Measurements from ENCODE around the gene STEAP4.
"Not testable (repeated sequence)": the region's sequence is repeated elsewhere in the genome, so short reads cannot be mapped to it uniquely, and the experiment has no call there.

STEAP4 gene

DNA sequence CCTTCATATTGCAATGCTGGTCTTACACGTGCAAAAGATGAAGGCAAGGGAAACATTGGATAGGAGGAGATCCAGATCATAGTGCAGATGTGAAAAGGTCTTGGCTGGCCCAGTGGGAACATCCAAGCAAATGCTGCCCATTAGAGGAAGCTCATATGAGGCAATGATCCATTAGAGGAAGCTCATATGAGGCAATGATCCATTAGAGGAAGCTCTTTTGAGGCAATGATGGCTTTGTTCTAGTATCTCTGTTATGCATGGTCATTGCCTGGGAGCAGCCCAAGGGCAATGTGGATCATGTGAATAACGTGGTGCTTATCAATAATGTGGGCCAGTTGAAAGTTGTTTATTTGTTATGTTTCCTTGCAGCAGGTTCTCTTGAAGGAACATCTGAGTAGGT, 37.8 kb downstream of the STEAP4 start:
- no peak for DNase-seq (ENCODE audit: low read depth in 2 of 2)

DNA sequence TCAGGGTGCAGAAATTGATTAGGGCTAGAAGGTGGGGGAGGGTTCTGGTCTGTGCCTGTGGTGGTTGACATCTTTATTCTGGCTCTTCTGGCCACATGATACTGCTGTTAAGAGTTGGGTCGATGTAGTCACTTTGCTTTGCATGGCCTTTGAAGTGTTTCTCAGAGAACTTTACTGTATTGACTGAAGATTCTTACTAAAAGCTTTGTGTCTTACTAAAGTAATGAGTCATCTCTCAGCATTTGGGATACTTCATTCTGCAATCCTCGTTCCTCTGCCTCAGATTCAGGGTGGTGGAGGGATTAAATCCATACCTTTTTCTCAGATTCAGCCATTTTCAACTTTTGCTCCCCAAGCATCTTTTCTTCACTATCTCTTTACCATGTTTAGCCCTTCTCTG, 38.6 kb downstream of the STEAP4 start:
- no peak for DNase-seq (ENCODE audit: low read depth in 2 of 2)

DNA sequence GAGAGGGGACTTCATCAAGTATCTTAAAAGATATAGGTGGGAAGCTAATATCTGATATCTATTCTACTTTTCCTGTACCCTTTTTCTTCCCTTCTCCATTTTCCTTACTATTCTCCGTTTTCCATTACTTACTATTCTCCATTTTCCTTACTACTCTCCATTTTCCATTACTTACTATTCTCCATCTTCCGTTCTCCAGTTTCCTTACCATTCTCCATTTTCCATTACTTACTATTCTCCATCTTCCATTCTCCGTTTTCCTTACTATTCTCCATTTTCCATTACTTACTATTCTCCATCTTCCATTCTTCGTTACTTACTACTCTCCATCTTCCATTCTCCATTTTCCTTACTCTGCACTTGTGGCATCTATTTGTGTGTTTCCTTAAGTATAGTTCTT, 39.3 kb downstream of the STEAP4 start:
- no peak for DNase-seq (ENCODE audit: low read depth in 2 of 2)

DNA sequence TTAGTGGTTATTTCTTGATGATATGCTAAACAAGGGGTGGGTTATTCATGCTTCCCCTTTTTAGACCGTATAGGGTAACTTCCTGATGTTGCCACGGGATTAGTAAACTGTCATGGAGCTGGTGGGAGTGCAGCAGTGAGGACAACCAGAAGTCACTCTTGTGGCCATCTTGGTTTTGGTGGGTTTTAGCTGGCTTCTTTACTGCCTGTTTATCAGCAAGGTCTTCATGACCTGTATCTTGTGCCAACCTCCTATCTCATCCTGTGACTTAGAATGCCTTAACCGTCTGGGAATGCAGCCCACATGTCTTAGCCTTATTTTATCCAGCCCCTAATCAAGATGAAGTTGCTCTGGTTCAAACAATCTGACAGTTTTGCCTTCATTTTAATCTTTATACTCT, 41.7 kb downstream of the STEAP4 start:
- DNase-seq (ENCODE audit: low read depth in 2 of 2), result not testable (repeated sequence)

DNA sequence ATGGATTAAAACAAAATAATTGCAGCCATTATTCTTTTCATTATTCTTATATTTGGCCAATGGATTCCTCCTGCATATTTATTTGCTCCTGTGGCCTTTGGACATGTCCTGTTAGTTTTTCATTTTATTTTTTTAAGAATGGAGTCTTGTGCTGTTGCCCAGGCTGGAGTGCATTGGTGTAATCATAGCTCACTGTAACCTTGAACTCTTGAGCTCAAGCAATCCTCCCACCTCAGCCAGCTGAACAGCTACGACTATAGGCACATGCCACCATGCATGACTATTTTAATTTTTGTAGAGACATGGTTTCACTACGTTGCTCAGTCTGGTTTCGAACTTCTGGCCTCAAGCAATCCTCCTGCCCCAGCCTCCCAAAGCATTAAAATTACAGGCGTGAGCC, 44.1 kb downstream of the STEAP4 start:
- no peak for DNase-seq (ENCODE audit: low read depth in 2 of 2)

DNA sequence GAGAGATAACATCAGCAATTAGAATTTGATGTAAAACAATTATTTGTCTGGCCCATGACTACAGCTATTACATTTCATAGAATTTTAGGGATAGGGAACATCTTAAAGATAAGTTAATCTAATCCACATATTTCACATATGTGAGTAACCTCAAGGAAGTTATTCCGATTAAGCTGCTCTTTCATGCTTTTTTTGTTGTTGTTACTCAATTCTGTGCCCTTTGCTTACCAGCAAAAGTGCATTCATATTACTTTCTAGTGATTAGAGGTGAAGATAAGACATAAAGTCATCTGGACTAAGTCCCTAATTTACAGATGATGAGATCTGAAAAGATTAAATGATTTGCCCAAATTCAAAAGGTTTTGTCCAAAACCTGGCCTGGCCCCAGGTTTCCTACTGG, 46.0 kb downstream of the STEAP4 start:
- no peak for DNase-seq (ENCODE audit: low read depth in 2 of 2)

DNA sequence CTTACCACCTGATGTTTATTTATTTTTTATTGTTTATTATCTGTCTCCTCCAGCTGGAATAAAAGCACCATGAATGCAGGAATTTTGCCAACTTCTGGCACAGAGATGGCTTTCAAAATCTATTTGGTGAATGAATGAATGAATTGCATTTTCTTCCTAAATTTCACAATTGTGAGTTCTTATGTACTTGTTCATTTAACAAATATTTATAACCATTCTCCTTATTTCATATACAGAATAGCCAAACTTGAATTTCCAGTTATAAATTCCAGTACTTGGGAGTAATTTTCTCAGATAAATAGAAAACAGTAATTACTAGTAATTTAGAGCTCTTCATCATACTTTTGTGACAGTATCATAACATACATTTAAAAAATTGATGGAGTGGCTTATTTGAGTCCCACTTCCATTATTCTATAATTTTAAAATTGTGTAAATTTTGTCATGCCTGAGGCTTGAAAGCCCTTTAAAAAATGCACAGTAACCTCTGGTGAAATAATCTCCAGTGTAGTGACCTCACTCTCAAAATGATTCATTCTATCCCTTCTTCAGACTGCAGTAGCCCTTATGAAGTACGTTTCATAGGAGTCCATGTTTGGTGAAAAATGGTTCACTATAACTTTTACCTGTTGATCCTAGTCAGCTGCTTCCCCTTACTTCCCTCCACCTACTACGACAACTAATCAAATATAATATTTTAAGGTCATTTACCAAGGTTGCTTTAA, 46.9 kb downstream of the STEAP4 start:
- DNase-seq (ENCODE audit: low read depth in 2 of 2), result no peak

DNA sequence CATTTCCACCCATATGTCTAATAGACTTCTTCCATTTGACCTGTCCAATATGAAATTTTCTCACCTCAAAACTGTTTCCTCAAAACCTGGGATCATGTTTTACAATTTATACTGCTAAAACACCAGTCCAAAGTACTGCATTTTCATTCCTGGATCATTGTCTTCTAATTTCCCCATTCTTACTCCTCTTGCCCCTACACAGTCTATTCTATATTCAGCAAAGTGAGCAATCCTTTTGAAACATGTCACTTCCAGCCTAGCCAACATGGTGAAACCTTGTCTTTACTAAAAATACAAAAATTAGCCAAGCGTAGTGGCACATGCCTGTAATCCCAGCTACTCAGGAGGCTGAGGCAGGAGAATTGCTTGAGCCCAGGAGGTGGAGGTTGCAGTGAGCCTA, 48.4 kb downstream of the STEAP4 start:
- DNase-seq (ENCODE audit: low read depth in 2 of 2), result not testable (repeated sequence)

DNA sequence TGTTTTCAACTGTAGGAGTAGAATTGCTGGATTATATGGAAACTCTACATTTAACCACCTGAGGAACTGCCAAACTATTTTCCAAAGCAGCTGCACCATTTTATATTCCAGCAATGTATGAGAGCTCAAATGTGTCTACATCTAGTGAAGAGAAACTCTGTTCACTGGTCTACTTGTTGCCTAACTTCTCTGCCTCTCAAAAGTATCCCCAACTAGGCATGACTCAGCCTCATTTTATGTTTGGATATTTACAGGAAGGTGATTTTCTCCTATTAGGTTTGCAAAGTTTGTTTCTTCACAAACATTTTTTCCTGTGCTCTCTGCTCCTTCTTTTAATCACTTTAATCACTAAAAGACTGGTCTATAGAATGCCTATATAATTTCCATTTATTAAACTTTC, 49.8 kb downstream of the STEAP4 start:
- no peak for DNase-seq (ENCODE audit: low read depth in 2 of 2)

DNA sequence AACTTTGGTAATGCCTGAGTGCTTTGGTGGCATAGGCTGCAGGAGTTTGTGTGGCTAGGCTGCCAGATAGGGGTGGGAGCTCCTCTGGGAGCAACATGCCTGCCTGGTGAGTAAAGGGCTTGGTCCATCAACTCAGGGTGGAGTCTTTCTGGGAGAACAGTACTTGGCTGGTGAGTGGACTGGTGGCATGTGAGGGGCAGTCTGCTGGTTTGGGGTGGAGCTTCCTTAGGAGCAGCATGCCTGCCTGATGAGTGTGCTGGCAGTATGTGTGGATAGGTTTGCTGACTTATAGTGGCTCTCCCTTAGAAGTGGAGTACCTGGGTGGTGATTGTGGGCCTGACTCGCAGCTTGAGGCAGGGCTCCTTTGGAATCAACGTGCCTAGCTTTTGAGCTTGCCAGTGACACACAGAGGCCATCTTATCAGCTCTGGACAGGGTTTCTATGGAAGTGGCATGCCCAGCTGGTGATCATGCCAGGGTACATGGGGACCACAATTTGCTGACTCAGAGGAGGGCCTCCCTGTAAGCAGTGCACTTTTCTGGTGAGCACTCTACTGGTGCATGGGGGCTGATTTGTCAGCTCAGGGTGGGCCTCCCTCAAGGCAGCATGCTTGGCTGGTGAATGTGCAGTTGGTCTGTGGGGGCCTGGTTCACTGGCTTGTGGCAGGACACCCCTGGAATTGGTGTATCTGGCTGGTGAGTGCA, 51.8 kb downstream of the STEAP4 start:
- no peak for DNase-seq (ENCODE audit: low read depth in 2 of 2)

DNA sequence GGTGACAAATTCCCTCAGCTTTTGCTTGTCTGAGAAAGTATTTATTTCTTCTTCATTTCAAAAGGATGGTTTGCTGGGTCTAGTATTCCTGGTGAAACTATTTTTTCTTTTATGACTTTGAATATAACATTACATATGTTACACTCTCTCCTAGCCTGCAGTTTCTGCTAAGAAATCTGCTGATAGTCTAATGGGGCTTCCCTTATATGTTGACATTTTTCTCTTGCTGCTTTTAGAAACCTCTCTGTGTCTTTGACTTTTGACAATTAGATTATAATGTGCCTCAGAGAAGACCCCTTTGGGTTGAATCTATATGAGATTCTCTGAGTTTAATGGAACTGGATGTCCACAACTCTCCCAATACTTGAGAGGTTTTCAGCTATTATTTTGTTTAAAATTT, 53.1 kb downstream of the STEAP4 start:
- no peak for DNase-seq (ENCODE audit: low read depth in 2 of 2)

DNA sequence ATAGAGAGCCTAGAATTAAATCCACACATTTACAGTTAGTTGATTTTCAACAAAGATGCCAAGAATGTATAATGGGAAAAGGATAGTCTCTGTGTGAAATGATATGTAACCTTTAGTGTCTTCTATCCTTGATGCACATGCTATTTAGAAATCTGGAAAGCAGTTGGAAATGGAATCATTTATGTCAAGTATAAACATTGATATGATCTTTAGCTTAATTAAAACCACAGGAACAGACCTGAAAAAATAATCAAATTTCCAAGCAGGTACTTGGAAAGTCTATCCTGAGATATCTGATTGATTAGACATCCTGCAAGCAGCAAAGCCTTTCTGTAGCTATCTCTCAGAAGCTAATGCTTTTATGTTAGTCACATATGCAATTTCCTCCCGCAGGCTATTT, 62.4 kb downstream of the STEAP4 start:
- no peak for DNase-seq (ENCODE audit: low read depth in 2 of 2)

DNA sequence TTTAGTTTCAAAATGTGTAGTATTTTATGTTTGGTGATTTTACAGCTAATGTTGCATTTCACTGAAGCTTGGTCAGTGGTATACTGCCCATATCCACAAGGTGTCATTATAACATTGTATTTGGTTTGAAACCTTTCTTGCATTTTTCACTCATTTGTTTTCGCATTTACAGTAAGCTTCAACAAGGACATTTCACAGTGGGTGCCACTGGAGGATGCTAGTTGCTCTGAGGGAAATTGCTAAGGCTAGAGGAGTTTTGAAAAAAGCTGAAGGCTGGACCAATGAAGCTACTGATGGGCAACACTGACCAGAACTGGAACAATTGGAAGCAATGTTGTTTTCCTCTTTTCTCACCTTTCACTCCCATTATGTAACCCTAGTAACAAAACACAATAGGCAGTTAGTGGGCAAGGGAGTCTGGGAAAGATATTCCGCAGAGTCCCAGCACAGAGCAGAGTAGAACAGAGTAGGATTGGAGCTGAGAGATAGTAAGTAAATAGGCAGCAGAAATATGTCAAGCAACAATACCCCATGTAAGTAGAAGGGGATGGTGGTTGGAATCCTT, 63.3 kb downstream of the STEAP4 start:
- no peak for DNase-seq (ENCODE audit: low read depth in 2 of 2)

DNA sequence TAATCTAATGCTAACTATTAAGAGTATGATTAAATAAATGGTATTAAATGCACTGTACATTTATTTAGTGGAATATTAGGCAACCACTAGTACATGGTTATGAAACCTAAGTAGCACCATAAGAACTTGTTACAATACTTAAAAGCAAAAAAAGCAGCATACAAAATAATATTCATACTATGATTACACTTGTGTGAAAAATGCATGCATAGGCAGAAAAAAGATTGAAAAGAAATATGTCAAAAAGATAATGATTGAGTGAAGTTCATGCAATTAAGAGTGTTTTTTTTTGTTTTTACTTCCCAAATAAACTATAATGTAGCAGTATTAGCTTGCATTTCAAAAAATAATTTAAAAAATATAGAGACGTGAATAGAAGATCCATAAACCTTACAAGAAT, 66.8 kb downstream of the STEAP4 start:
- DNase-seq (ENCODE audit: low read depth in 2 of 2), result no peak

DNA sequence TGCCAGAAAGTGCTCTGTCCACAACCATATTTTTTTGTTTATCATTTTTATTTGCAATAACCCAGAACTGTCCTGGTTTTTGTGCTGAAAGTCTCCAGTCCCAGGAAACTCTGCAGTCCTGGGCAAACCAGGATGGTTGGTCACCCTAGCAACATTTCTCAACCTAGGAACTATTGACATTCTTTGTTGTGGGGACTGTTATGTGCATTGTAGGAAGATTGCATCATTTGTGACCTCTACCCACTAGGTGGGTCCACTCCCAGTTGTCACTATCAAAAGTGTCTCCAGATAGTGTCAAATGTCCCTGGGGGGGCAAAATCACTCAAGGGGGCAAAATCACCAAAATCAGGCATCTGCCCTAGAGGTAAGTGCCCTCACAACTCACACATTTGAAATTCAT, 72.9 kb downstream of the STEAP4 start:
- no peak for DNase-seq (ENCODE audit: low read depth in 2 of 2)

DNA sequence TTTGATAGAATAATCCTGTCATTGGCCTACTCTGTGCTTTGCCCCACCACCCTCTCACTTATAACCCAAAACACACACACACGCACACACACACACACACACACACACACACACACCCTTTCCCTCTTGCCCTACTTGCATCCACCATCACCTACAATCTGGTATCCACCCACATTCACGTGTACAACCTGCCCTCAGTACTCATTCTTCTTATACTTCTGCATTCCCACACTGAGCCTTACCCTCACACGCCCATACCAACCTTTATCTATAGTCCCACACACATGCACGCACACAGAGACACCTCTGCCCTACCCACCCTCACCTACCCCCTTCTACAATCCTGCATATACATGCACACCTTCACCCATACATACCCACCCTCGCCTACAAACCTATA, 76.0 kb downstream of the STEAP4 start:
- DNase-seq (ENCODE audit: low read depth in 2 of 2), result no peak

DNA sequence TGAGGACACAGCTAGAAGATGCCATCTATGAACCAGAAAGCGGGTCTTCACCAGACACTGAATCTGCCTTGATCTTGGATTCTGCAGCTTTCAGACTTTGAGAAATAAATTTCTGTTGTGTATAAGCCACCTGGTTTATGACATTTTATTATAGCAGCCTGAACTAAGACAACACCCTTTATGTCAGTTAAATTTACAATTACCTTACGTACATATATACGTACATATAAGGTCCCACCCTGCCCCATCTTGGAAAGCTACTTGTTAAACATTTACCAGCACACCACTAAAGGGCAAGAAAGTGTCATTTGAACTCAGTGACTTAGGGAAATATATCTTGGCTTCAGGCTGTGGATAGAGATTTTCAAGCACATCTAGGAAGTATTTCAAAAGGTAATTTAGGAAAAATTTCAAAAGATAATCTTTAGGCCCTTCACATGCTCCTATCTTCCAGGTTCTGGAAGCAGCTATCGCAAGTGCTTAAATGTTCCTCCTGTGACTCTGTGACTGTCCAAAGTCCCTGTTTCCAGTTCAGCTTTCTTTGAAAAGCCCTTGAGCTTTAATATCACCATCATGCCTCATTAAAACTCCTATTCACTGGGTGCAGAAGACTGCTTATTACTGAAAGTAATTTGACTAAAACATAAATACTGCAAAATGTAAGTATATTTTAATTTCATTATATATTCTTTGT, 77.2 kb downstream of the STEAP4 start:
- no peak for DNase-seq (ENCODE audit: low read depth in 2 of 2)

DNA sequence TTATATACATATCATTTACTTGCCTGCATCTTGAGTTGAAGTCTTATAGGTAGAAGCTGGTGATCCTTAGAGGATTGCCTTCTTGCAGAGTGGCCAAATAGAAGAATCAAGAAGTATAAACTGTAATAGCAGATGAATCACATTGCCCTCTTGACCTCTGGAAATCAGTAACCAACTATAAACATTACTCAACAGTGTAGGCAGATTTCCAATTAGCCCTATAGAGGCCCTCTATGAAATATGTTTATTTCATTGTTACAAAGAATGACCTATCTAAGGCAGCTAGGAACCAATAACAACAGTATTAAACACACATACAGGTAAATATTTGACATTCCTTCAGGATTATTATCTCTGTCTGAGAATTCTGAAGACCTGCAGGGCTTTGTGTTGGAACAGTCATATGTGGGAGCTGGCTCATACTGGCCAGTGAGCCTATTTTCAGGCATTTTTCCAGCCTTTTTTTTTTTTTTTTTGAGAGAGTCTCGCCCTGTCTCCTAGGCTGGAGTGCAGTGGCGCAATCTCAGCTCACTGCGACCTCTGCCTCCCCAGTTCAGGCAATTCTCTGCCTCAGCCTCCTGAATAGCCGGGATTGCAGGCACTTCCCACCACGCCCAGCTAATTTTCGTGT, 79.7 kb downstream of the STEAP4 start:
- no peak for DNase-seq (ENCODE audit: low read depth in 2 of 2)

DNA sequence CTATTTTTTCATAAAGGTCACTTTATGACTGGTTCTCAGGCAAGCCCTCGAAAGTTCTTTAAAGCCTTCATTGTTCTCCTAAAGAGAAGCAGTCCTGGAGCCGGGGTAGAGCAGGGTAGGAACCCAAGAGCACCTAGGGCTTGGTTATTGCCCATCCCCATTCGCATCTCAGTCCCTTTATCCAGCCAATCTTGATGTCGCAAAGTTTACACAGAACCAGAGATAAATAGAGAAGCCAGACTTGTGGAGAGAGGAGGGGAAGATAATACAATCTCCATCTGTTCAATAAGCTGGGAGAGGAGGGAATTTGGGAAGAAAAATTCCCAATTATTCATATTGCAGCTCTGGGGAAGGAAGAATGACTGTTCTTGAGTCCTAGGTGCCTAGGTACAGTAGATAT, 80.5 kb downstream of the STEAP4 start:
- DNase-seq (ENCODE audit: low read depth in 2 of 2), result no peak

DNA sequence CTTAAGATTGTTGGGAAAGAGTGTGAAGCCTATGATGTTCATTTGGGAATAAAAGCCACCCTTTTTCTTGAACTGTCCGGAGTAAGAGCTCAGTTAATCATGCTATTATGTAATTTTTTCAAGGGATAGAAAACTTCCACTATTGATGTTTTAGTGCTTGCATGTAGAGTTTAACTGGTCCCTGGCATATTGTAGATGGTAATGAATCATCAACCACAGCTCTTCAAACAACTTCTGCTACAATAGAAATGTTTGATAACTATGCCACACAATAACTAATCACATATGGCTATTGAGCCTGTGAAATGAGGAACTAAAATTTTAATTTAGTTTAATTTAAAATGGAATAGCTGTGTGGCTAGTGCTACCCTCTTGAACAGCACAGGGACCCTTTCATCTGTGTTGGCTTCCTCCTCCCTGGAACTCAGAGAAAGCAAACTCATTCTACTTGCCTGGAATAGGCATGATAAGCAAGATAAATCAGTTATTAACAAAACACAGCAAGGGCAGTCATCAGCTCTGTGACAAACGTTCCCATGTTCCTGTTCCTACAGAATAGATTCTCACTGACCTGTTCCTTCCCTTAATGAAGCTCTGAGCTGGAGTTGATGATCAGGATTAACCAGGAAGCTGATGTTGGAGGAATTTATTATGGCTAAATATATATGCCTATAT, 82.0 kb downstream of the STEAP4 start:
- DNase-seq (ENCODE audit: low read depth in 2 of 2), result no peak

DNA sequence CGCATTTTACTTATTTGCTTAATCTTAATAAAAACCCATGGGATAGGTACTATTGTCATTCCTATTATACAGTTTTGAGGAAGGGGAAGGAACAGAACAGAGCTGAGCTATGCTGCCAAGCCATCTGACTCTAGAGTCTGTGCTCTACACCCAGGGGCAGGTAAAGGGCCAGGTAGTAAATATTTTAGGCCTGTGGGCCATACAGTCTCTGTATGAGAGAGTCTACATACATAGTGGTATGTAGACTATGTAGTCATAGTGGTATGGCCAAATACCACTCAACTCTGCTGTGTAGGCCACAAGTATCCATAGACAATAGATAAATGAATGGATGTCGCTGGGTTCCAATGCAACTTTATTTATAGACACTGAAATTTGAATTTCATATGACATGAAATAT, 83.4 kb downstream of the STEAP4 start:
- no peak for DNase-seq (ENCODE audit: low read depth in 2 of 2)
